Measurements from ENCODE around the gene POR. TPM values are rescaled to one million over a fixed set of nuclear protein-coding genes. Genes with fewer than 3 reads are reported as not detected.

Gene POR
- total RNA-seq, 1 experiment from 2014 or later: 168 TPM

DNA sequence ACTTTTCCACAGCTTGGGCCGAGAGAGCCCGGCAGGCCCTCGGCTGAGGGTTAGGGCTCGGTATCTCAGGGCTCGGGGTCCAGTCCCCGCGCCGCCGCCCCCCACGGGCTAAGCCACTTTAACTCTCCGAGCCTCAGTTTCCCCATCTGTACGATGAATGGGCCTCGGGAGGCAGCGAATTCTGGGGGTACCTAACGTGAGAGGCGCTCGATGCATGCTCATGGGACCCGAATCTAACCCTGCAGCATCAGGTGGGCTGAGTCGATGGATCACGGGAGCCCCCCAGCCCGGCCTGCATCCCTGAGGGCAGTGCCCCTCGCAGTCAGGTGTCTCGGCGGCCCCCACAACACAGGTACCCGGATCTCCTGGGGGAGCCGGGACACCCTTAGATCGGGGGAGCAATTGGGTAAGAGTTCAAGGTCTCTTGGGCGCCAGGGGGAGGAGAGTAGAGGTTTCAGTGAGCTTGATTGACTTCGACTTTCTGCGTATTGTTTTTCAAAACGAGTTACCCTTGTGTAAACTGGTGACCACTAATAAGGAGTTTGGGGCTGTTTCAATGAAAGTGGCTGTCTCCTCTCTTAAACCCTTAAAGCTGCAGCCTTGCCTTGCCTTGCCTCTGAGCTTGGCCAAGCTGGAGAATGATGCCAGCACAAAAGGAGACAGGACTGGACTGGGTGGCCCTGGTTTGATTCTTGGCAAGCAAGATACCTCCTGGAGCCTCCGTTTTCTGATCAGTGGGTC lies 631 bp downstream of the POR start:
- intact Hi-C loops (cut with micrococcal nuclease; ENCODE audit: unreplicated experiment): no loop called here
- TF ChIP-seq, protein P1, sequence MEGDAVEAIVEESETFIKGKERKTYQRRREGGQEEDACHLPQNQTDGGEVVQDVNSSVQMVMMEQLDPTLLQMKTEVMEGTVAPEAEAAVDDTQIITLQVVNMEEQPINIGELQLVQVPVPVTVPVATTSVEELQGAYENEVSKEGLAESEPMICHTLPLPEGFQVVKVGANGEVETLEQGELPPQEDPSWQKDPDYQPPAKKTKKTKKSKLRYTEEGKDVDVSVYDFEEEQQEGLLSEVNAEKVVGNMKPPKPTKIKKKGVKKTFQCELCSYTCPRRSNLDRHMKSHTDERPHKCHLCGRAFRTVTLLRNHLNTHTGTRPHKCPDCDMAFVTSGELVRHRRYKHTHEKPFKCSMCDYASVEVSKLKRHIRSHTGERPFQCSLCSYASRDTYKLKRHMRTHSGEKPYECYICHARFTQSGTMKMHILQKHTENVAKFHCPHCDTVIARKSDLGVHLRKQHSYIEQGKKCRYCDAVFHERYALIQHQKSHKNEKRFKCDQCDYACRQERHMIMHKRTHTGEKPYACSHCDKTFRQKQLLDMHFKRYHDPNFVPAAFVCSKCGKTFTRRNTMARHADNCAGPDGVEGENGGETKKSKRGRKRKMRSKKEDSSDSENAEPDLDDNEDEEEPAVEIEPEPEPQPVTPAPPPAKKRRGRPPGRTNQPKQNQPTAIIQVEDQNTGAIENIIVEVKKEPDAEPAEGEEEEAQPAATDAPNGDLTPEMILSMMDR (IDR thresholded peaks at IDR 0.05): no peak
- no peak for TF ChIP-seq SIN3A (IDR thresholded peaks at IDR 0.05; ENCODE audit: borderline replicate concordance, insufficient read depth, low read depth, low read length)
- TF ChIP-seq, protein P2, sequence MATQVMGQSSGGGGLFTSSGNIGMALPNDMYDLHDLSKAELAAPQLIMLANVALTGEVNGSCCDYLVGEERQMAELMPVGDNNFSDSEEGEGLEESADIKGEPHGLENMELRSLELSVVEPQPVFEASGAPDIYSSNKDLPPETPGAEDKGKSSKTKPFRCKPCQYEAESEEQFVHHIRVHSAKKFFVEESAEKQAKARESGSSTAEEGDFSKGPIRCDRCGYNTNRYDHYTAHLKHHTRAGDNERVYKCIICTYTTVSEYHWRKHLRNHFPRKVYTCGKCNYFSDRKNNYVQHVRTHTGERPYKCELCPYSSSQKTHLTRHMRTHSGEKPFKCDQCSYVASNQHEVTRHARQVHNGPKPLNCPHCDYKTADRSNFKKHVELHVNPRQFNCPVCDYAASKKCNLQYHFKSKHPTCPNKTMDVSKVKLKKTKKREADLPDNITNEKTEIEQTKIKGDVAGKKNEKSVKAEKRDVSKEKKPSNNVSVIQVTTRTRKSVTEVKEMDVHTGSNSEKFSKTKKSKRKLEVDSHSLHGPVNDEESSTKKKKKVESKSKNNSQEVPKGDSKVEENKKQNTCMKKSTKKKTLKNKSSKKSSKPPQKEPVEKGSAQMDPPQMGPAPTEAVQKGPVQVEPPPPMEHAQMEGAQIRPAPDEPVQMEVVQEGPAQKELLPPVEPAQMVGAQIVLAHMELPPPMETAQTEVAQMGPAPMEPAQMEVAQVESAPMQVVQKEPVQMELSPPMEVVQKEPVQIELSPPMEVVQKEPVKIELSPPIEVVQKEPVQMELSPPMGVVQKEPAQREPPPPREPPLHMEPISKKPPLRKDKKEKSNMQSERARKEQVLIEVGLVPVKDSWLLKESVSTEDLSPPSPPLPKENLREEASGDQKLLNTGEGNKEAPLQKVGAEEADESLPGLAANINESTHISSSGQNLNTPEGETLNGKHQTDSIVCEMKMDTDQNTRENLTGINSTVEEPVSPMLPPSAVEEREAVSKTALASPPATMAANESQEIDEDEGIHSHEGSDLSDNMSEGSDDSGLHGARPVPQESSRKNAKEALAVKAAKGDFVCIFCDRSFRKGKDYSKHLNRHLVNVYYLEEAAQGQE (IDR thresholded peaks at IDR 0.05; ENCODE audit: insufficient read depth in 1 of 2, low read depth in 2 of 2, low read length in 1 of 2): no peak
- TF ChIP-seq POLR2AphosphoS5 (IDR thresholded peaks at IDR 0.05; ENCODE audit: low read depth, low read length): no peak
- TF ChIP-seq TCF7L2 (IDR thresholded peaks at IDR 0.05; ENCODE audit: low read depth, low read length): no peak
- no peak for ATAC-seq
- BruUV-seq (replicated peaks): no TSS peak
- Histone ChIP-seq H3K4me1 (ENCODE audit: control insufficient read depth, insufficient read depth, low read length) (peaks cover 15% of the 10 kb centered on the region), H3K27me3 (ENCODE audit: control insufficient read depth, insufficient read depth, low read length) (no peaks in the 10 kb centered on the region), H3K9me3 (ENCODE audit: control insufficient read depth, insufficient read depth, low read depth, low read length) (no peaks in the 10 kb centered on the region), H3K36me3 (ENCODE audit: control insufficient read depth, insufficient read depth, low read length) (no peaks in the 10 kb centered on the region; the same call in 1 of the 2 replicates), H3K4me3 (ENCODE audit: low read depth in 2 of 2, low read length in 2 of 2) (peak overlapping the region; percentile 93 to 98), H3K27ac (ENCODE audit: low read length) (peak overlapping the region; percentile 83)
- in situ Hi-C loops (cut with HindIII; ENCODE audit: low pct_unique_long_range_greater_than_20kb, low sequenced_read_pairs): no loop called here
- CTCF ChIA-PET: interaction anchor here (0.5 kb wide), 1 partner anchor 285 kb away, joined by 4 read pairs; no protein-coding TSS in a partner anchor
- no peak for DNase-seq (ENCODE audit: low read depth, low spot score)
- POLR2A ChIA-PET: no interaction called here

DNA sequence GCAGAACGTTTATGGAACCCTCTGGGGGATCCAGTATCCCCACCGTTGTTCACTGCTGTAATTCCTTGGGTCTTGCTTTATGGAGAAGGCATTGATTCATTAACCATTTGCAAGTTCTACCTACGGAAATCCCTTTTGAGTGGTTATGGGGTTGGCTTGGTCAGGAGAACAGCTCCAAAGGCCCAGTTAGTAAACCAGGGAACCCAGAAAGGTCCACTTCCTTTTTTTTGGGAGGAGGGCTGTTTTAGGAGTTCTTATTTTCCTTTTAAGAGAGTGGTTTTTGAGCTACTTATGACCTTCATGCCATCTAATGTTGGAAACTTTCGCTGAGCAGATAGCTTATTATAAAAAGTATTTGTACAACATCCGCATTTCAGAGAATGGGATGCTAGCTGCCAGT lies 1.3 kb downstream of the POR start:
- intact Hi-C loops (cut with micrococcal nuclease; ENCODE audit: unreplicated experiment) (no loop called here), in situ Hi-C loops (cut with HindIII; ENCODE audit: low pct_unique_long_range_greater_than_20kb, low sequenced_read_pairs) (no loop called here)
- Histone ChIP-seq H3K4me3 (ENCODE audit: low read depth in 2 of 2, low read length in 2 of 2) (peak overlapping the region; percentile 93 to 98), H3K9me3 (ENCODE audit: control insufficient read depth, insufficient read depth, low read depth, low read length) (no peaks in the 10 kb centered on the region), H3K4me1 (ENCODE audit: control insufficient read depth, insufficient read depth, low read length) (peaks cover 15% of the 10 kb centered on the region), H3K36me3 (ENCODE audit: control insufficient read depth, insufficient read depth, low read length) (no peaks in the 10 kb centered on the region; the same call in 1 of the 2 replicates), H3K27ac (ENCODE audit: low read length) (peak overlapping the region; percentile 83), H3K27me3 (ENCODE audit: control insufficient read depth, insufficient read depth, low read length) (no peaks in the 10 kb centered on the region)
- ATAC-seq: no peak
- no peak for DNase-seq (ENCODE audit: low read depth, low spot score)
- TF ChIP-seq POLR2AphosphoS5 (IDR thresholded peaks at IDR 0.05; ENCODE audit: low read depth, low read length): no peak
- TF ChIP-seq, protein P2 (IDR thresholded peaks at IDR 0.05; ENCODE audit: insufficient read depth in 1 of 2, low read depth in 2 of 2, low read length in 1 of 2): no peak
- no peak for TF ChIP-seq SIN3A (IDR thresholded peaks at IDR 0.05; ENCODE audit: borderline replicate concordance, insufficient read depth, low read depth, low read length)
- TF ChIP-seq TCF7L2 (IDR thresholded peaks at IDR 0.05; ENCODE audit: low read depth, low read length): no peak
- TF ChIP-seq, protein P1 (IDR thresholded peaks at IDR 0.05): no peak
- ChIA-PET POLR2A (no interaction called here), CTCF (no interaction called here)
- no TSS peak for BruUV-seq (replicated peaks)

Measured in Panc1 (cell line).